Stomach (tissue), 9 donors: Measurements from ENCODE around the gene EDARADD. TPM values are rescaled to one million over a fixed set of nuclear protein-coding genes. Genes with fewer than 3 reads are reported as not detected.
A peak's percentile ranks its signal among the peaks of the same experiment; 100 is the strongest.

Source experiments
- DNase-seq, 2 donors: peaks; one replicate each; pipeline versions ENCODE4 v3.0.0 to v3.0.0-alpha.2; 2013 to 2019
- H3K27ac ChIP-seq, 5 donors: fragments of 200-600 bp in 4 of 5; sonication (generic) in 4 of 5; one replicate each; pipeline ENCODE4 v1.5.1; 2013 to 2019; ENCODE audit warnings: mild to moderate bottlenecking in 1 of 5, moderate library complexity in 1 of 5
- H3K27me3 ChIP-seq, 3 donors: fragments of 200-600 bp; sonication (generic); one replicate each; pipeline ENCODE4 v1.5.1; 2017 to 2019; ENCODE audit warnings: mixed run types in 1 of 3
- H3K36me3 ChIP-seq, 4 donors: fragments of 200-600 bp; sonication (generic); 1 replicate in 3 of 4; 2 replicates in 1 of 4; pipeline ENCODE4 v1.5.1; 2016 to 2019
- H3K4me1 ChIP-seq, 4 donors: fragments of 200-600 bp; sonication (generic); one replicate each; pipeline ENCODE4 v1.5.1; 2016 to 2019
- H3K4me3 ChIP-seq, 4 donors: fragments of 200-600 bp; sonication (generic) in 3 of 4; one replicate each; pipeline ENCODE4 v1.5.1; 2016 to 2019; ENCODE audit warnings: mild to moderate bottlenecking in 1 of 4
- H3K9me3 ChIP-seq, 4 donors: fragments of 200-600 bp; sonication (generic); one replicate each; pipeline ENCODE4 v1.5.1; 2016 to 2019
- CTCF ChIP-seq, 7 experiments: fragments of 450-650 bp in 4 of 7; fragments of 200-600 bp in 3 of 7; sonication (generic) in 3 of 7; IDR thresholded peaks; one replicate each; pipeline ENCODE4 v1.5.1; 2016 to 2019; ENCODE audit warnings: antibody characterized with exemption in 7 of 7, control low read depth in 2 of 7, mild to moderate bottlenecking in 1 of 7
- EP300 ChIP-seq: sonication (generic); formaldehyde crosslinking; IDR thresholded peaks from one replicate; pipeline ENCODE4 v1.6.1; 2017; ENCODE audit warnings: antibody characterized with exemption
- POLR2A ChIP-seq, 4 donors: fragments of 450-650 bp; IDR thresholded peaks; one replicate each; pipeline ENCODE4 v1.6.1; 2016; ENCODE audit warnings: antibody characterized with exemption in 4 of 4, control low read depth in 2 of 4, mild to moderate bottlenecking in 1 of 4, moderate library complexity in 1 of 4
- POLR2AphosphoS5 ChIP-seq, 3 donors: sonication (generic); formaldehyde crosslinking; IDR thresholded peaks; one replicate each; pipeline ENCODE4 v1.6.1; 2016; ENCODE audit warnings: antibody characterized with exemption in 3 of 3
- WGBS, 5 donors: extraction: QIAGEN DNeasy Blood & Tissue Kit in 3 of 5; methylation state at CpG; one replicate each; pipeline versions ENCODE4 v1.1.5 to v1.1.7; 2013 to 2018; 5-methylcytosine and 5-hydroxymethylcytosine counted together
- intact Hi-C: fragments of 100-400 bp; cut with DNase I; formaldehyde crosslinking; loops from one replicate; pipeline ENCODE4 v1.15.1; 2023; ENCODE audit warnings: low total_unique reads
- polyA plus RNA-seq, 3 donors: library from polyadenylated mRNA; stranded (reverse); fragments of 200-250 nt; gene quantifications; one replicate each; pipeline ENCODE4 v1.2.3, GENCODE V29; 2013
- total RNA-seq, 5 donors: library from RNA; depleted of rRNA; stranded (reverse); fragments of >200 nt; gene quantifications; one replicate each; pipeline versions ENCODE4 v1.1.0 to v1.2.3, GENCODE V29; 2014 to 2016
- donor health status: healthy with polysubstance abuse.
- donor health status: Bipolar disorder and iron deficiency.
- donor health status: healthy.

Gene EDARADD
- total and polyA plus RNA-seq, 8 donors: 3.7 to 13.8 (median 6.6) TPM; not detected in 1

DNA sequence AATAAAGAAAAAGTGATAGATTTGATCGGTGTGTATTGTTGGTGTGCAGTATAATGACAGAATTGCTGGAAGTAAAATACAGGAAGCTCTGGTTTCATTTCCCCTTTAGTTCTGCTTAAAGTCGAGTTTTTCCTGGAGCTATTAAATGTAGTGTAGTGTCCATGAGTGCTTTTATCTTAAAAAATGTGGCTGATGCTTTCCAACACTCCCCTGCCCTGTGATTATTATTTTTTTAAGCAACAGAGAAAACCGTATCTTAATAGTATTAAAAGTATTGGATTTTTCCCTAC lies 130.8 kb downstream of the EDARADD start:
- Histone ChIP-seq H3K4me3 (peak overlapping the region; percentile 68 to 99 (median 84)), H3K27me3 (no peaks in the 10 kb centered on the region), H3K27ac (peak overlapping the region in 4 of 5 donors; percentile 91 to 93 (median 92)), H3K9me3 (no peaks in the 10 kb centered on the region), H3K4me1 (peaks cover 4 to 30% (median 19%) of the 10 kb centered on the region in 4 donors), H3K36me3 (peaks cover 12 to 33% (median 26%) of the 10 kb centered on the region in 4 donors)
- DNase-seq: no peak
- 4 to 13% (median 7%) methylated on average over 3 of the region's 3 CpGs for WGBS, 5 donors
- intact Hi-C loops: no loop called here
- no peak for TF ChIP-seq POLR2AphosphoS5 (IDR thresholded peaks at IDR 0.05)
- TF ChIP-seq EP300: no peak
- TF ChIP-seq CTCF (IDR thresholded peaks at IDR 0.05): no peak
- TF ChIP-seq POLR2A (IDR thresholded peaks at IDR 0.05): no peak

GRCh38 chr1:236526079-236526478 lies 132.0 kb downstream of the EDARADD start:
- 88 to 93% (median 90%) methylated on average over 3 of the region's 3 CpGs for WGBS, 5 donors
- H3K27me3 ChIP-seq: no peaks in the 10 kb centered on the region
- DNase-seq: no peak
- H3K4me1 ChIP-seq: peaks cover 4 to 43% (median 22%) of the 10 kb centered on the region in 4 donors
- H3K4me3 ChIP-seq: no peak overlapping the region
- intact Hi-C loops: no loop called here
- TF ChIP-seq CTCF (IDR thresholded peaks at IDR 0.05): no peak
- TF ChIP-seq POLR2A (IDR thresholded peaks at IDR 0.05): no peak
- TF ChIP-seq EP300: no peak
- TF ChIP-seq POLR2AphosphoS5 (IDR thresholded peaks at IDR 0.05): no peak
- H3K36me3 ChIP-seq: peaks cover 12 to 37% (median 26%) of the 10 kb centered on the region in 4 donors
- H3K9me3 ChIP-seq: no peaks in the 10 kb centered on the region
- H3K27ac ChIP-seq: no peak overlapping the region

DNA sequence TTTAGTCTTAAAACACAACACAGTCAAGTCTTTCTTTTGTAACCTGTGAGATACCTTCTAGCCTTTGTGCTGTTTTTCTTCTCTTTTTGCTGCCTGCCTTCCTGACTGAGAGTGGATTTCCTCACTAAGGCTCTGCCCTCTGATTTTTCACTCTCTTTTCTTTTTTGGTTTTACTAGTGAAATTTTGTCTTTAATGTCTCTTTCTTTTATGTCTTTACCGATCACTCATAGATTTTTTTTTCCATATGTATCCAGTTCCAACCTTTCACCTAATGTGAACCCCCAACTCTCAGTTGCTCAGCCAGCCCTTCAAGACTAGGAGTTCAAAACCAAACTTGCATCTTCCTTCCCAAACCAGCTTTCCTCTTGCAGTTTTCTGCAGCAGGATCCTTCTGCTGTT lies 136.2 kb downstream of the EDARADD start:
- H3K4me1 ChIP-seq: peaks cover 5 to 45% (median 18%) of the 10 kb centered on the region in 4 donors
- 58 to 77% (median 66%) methylated on average over 1 of the region's 1 CpG for WGBS, 5 donors
- H3K36me3 ChIP-seq: peaks cover 12 to 69% (median 42%) of the 10 kb centered on the region in 4 donors
- intact Hi-C loops: no loop called here
- no peaks in the 10 kb centered on the region for H3K27me3 ChIP-seq
- H3K4me3 ChIP-seq: no peak overlapping the region
- peak overlapping the region in 1 of 5 donors; percentile 26 for H3K27ac ChIP-seq
- TF ChIP-seq EP300 (no peak), CTCF (IDR thresholded peaks at IDR 0.05) (no peak), POLR2A (IDR thresholded peaks at IDR 0.05) (no peak), POLR2AphosphoS5 (IDR thresholded peaks at IDR 0.05) (no peak)
- no peaks in the 10 kb centered on the region for H3K9me3 ChIP-seq
- DNase-seq: no peak

- Histone ChIP-seq H3K27me3 (no peaks in the 10 kb centered on the region), H3K4me1 (peaks cover 5 to 43% (median 18%) of the 10 kb centered on the region in 4 donors), H3K36me3 (peaks cover 12 to 71% (median 46%) of the 10 kb centered on the region in 4 donors), H3K9me3 (no peaks in the 10 kb centered on the region), H3K4me3 (no peak overlapping the region), H3K27ac (no peak overlapping the region)
- intact Hi-C loops: no loop called here
- 75 to 83% (median 81%) methylated on average over 5 of the region's 5 CpGs for WGBS, 5 donors
- DNase-seq: no peak
- TF ChIP-seq CTCF (IDR thresholded peaks at IDR 0.05) (no peak), POLR2A (IDR thresholded peaks at IDR 0.05) (no peak), POLR2AphosphoS5 (IDR thresholded peaks at IDR 0.05) (no peak), EP300 (no peak)
These were observed 136.9 kb downstream of the EDARADD start for GRCh38 chr1:236530959-236531358.
